ENCODE data around the gene PLXDC1.
"Not testable (repeated sequence)": the region's sequence is repeated elsewhere in the genome, so short reads cannot be mapped to it uniquely, and the experiment has no call there.

The PLXDC1 gene

DNA sequence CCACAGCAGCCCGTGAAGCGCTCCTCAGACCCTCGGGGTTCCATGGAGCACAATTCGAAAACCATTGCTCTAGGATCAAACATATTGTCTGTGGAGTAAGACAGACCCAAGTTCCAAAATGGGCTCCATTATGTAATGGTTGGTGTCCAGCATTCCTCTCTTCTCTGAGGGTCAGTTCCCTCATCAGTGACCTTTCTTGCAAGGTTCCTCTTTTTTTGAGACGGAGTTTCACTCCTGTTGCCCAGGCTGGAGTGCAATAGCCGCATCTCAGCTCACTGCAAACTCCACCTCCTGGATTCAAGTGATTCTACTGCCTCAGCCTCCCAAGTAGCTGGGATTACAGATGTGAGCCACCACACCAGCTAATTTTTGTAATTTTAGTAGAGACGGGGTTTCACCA, 28.4 kb downstream of the PLXDC1 start:
- DNase-seq, result no peak

DNA sequence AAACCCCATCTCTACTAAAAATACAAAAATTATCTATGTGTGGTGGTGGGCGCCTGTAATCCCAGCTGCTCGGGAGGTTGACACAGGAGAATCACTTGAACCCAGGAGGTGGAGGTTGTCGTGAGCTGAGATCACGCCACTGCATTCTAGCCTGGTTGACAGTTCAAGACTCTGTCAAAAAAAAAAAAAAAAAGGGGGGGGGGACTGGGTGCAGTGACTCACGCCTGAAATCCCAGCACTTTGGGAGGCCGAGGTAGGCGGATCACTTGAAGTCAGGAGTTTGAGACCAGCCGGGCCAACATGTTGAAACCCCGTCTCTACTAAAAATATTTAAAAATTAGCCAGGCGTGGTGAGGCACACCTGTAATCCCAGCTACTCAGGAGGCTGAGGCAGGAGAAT, 29.5 kb downstream of the PLXDC1 start:
- DNase-seq, result not testable (repeated sequence)

DNA sequence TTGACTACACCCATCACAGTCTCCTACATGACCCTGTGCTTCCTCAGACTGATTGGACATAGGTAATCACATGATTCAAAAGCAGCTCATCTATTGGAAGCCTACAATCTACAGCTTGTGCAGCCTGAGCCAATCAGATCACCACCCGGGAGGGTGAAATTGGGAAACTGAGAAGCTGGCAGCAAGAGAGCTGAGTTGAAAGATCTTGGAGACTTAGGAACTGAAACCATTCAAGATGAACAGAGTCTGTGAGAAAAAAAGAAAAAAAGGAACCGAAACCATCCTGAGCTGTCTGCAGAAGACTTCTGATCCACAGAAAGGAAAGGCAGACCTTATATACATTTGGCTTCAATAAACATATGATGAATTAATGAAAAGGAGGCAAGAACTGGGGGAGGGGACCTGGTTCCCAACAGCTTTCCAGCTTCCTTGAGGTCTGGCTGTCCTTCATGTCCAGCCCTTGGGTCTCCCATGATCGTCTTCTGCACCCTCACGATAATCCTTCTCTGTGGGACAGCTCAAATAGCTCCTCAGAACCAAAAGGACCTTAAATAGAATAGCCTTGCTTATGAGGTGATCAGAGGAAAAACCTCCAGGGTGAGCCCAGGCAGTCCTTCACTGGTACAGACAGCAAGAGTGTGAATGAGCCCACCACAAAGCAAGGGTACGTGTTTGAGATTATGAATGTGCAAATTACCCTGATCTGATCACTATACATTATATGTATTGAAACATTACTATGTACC, 32.6 kb downstream of the PLXDC1 start:
- DNase-seq, result no peak

DNA sequence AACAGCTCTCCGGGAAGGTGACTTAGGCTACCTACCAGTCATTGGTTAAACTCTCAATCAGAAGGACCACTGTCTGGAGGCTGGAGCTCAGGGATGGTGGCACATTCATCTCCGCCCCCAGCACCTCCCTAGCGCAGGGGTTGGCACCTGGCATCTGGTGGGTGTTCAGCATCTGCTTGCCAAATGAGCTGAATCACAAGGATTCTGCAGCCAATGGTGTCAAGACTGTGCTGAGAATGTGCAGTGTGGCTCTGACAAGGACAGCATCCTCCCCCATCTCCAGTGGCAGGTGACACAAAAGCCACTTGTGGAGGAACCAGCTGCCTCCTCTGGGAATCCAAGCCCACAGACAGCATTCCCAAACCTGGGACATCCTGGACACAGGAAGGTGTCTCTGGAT, 35.2 kb downstream of the PLXDC1 start:
- DNase-seq, result no peak

DNA sequence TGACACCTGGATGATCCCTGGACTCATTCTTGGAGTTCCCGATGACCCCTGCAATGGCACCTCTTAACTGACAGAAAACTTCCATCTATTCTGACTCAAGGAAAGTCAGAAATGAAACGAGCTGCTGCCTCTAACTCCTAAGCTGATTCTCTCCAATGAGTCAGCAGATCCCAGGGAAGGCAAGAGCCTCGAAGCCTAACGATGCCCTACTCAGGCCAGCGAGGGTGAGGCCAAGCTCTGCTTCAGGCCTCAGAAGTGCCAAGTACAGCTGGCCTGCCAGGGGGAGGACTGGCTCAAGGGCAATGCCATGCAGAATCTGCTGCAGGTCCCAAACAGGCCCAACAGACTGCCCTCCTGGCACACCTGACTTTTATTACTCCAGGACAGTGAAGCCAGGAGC, 36.3 kb downstream of the PLXDC1 start:
- no peak for DNase-seq

DNA sequence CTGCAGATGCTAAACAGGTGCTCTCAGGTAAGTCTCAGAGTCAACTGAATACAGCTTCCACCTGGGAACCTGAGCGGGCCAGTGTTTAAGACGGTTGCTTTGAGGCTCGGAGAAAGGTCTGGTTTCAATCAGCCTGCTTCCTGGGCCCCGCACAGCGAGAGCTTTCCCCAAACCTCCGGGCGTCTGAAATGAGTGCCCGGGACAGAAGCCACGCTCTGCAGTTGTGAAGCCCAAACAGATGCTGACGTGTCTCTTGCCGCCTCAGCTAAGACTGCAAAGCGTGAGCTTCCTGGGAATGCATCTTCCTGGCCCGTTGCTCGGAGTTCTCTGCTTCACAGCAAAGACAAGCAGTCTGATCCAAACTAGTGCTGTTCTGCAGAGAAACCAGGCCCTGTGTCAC, 36.7 kb downstream of the PLXDC1 start:
- no peak for DNase-seq

DNA sequence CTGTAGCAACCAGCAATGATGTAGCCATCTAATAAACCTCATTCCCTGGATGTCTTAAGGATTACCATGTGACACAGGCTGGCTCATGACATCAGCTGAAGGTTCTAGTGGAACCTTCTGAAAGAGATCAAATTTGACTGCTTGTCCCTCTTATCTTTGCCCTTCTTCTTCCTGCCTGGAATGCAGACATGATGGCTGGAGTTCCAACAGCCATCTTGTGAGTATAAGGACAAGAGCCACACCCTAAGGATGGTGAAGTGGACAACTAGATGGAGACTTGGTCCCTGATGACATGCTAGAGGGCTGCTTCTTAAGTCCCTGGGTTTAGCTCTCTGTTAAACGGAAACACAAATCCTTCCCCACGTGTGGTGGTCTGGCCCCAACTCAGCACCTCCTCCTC, 37.6 kb downstream of the PLXDC1 start:
- no peak for DNase-seq

DNA sequence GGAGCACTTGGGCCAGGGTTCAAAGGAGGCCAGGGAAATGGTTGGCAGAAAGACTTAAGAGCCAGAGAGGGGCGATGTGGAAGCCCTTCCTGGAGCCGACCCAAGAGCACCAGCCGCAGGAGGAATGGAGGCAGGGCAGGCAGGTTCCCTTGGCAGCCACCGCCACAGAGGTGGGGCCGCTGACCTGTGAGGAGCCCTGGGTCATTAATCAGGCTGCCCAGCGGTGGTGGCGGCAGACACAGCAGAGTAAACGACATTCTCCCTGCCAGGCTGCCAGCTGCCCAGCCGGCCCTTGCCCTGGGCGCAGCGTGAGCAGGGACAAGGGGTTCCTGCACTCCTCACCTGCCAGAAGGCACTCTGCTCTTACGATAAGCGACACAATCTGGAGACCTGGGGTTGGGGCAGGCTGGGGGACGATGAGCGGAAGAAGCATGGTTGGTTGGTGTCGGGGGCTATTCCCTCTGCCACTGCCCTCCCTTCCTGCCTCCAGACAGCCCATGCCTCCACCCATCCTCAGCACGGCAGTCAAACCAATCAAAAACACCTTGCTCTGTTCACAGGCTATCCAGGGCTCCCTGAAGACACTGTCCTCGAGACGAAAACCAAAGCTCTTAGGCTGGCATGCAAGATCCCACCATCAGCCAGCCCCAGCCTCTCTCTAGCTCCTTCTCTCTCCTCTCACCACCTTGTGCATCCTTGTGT, 40.9 kb downstream of the PLXDC1 start:
- DNase-seq, result no peak

DNA sequence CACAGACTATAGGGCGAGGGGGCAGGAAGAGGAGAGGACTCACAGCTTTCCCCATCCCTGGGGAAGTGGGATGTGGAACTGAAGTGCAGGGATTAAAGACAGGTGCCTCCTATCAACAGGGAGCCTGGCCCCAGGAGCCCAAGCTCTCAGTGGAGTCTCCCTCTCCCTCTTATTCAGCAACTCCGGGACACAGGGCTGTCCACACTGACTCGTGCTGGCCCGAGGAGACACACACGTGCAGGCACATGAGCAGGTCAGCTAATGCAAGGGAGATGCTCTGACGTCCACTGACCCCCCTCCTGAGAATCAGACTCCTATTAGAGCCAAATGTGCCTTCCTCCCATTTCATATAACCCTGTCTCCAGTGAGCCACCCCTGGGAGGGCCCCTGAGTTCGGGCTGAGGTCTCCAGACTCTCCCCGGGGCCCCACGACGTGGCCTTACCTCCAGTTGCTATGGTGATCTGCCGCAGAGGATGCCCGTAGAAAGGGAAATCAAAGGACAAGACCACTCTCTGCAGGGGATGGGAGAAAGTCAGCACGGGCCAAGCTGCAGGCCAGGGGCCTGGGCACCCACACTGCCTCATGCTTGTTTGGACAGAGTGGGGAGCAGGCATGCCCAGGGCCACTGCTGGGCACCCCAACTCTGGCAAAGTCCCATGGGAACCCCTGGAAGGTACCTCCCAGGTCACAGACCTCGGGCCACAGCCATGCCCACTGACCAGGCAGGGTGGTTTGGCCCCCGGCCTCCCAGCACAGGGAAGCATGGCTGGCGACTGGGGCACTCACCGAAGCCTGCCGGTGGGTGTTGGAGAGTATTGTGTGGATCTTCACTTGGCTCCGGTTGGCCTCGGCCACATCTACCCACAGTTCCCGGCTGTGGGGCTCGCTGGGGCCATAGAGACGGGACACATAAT, 42.7 kb downstream of the PLXDC1 start:
- no peak for DNase-seq

DNA sequence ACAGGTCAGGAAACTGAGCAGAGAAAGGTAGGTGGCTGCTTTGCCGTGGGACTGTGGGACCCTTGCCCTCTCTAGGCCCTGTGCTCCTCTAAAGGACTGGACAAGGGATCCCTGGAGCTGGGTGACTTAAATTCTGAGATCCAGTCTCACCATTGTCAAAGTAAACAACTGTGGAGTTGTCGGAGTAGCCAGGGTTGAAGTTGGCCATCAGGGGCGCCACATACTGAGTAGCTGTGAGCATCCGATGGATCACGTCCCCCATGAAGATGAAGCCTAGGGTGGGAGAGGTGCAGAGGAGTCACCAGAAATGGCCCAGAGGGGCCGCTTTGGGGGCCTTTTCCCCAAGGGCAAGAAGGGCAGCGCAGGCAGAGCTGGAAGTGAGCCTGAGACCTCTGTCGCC, 43.5 kb downstream of the PLXDC1 start:
- no peak for DNase-seq

DNA sequence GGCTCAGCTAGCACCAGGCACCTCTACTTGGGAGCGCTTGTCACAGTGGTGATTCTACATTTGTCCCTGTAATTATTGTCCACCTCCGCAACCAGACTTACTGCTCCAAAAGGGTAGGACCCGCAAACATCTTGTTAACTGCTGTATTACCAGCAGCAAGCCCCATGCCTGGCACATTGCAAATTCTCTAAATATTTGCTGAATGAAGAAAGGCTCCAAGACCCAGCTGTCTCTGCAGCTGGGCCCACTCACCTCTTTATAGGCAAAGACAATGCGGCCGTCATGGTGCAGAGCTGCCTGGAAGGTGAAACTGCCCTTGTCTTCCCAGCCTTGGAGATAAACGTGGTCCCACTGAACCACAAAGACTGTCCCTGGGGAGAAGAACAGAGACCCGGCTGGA, 44.3 kb downstream of the PLXDC1 start:
- DNase-seq, result no peak

DNA sequence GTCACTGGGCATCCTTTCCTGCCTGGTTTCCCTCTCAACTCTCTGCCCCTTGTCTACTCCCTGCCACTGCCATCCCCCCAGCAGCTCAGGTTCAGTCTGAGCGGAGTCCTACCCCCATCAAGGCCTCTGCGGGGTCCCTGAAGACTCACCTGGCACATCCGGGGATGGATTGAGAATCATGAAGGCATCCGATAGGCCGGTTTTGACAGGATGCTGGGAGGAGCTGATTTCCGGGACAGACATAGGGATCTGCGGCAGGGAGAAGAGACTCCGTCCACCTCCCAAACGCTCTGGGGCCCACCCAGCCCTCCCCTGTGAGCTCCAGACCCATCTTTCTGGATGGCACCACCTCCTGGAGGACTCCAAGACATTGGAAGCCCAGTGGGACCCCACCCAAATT, 45.7 kb downstream of the PLXDC1 start:
- no peak for DNase-seq

DNA sequence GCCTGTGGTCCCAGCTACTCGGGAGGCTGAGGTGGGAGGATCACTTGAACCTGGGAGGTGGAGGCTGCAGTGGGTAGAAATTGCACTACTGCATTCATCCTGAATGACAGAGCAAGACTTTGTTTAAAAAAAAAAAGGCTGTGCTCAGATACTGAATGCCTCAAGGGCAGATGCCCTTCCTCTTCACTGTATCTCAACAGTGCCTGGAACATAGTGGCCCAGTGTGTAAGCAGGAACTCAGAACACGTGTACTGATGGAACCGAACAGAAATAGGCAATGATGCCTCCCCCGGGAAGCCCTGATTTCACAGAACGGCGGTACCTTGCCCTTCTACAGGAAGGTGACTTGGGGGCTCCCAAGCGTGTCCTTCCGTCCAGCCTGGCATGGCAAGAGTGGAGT, 46.8 kb downstream of the PLXDC1 start:
- DNase-seq, result no peak

DNA sequence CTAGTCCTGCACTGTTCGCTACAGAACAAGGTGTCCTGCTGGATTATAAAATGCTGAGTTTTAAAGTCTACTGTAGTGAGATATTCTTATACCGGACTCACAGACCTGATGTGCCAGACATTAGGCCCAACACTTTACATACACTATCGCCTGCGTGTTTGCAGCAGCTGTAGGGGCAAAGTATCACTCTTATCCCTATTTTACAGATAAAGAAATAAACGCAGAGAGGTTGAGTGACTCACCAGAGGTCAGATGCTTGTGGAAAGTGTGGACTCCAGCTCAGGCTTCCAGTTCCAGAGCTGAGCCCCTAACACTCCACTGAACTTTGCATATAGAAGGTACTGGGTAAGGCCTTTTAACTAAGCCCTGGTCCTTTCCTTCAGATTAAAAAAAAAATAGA, 47.4 kb downstream of the PLXDC1 start:
- DNase-seq, result no peak

DNA sequence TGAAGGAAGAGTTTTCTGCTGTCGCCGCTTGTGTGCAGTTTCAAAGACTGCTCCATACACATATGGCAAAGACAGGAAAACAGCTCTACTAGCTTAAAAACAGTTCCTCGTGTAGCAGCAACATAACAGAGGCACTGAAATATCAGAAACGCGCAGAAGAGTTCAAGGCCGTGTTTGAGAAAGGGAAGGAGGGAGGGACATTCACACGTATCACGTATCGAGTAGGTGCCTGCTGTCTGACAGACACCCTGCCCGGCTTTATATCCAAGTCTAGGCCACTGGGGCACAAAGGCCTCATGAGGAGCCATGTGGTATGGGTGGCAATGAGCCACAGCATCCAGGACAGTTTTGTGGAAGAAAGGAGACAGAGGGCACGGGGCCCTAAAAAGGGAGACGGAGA, 50.3 kb downstream of the PLXDC1 start:
- peak in 1 of 6 experiments; percentile 34 for DNase-seq

DNA sequence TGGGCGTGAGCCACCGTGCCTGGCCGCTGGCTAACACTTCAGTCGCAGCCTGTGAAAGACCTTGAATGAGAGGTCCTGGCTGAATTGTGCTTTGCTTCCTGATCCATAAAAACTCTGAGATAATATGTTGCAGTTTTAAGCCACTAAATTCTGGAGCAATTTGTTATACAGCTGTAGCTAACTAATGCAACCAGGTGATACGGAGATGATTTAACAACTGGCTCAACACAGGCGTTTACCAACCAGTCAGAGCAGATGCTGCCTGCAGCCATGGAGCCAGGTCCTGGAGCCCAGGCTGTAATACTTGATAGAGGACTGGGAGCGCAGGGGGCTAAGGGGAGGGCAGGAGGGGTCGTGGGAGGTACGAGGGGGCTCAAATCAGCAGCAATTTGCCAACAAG, 50.9 kb downstream of the PLXDC1 start:
- no peak for DNase-seq

DNA sequence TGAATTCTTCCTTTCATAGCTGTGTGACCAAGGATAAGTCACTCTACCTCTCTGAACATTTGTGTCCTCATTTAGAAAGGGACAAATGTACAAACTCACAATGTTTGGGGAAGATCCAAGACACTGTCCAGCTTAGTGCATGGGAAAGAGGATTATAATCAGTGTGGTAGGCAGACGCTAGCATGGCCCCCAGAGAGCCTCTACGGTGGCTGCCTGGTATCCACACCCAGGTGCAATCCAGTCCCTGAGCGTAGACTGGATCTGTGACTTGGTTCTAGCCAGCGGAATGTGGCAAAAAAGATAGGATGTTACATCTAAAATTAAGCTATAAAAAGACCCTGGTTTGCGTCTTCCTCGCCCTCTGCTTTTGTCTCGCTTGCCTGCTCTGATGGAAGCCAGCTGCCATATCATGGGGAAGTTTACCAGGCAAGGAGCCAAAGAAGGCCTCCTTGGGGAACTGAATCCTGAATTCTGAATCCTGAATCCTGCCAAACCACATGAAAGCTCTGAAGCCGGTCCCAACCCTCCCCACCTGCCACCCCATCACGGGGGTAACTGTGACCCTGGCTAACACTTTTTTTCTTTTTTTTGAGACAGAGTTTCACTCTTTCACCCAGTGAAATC, 51.7 kb downstream of the PLXDC1 start:
- no peak for DNase-seq

DNA sequence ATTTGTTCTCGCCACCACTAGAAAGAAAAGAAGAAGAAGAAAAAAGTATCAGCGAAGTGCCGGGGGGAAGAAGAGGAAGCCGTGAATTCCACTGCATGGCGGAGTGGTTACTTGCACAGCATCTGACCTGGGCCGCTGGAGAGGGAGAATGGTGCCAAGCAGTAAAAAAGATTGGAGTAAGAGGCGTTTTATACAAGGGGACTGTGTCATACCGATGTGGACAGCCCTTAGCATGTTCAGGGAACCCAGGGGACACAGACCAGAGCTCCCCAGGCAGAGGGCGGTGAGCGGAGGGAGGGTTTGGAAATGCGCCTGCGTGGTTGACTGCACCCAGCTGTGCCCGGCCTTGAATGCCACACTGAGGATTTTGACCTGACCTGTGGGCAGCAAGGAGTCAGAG, 52.8 kb downstream of the PLXDC1 start:
- peak in 1 of 6 experiments; percentile 28 for DNase-seq

DNA sequence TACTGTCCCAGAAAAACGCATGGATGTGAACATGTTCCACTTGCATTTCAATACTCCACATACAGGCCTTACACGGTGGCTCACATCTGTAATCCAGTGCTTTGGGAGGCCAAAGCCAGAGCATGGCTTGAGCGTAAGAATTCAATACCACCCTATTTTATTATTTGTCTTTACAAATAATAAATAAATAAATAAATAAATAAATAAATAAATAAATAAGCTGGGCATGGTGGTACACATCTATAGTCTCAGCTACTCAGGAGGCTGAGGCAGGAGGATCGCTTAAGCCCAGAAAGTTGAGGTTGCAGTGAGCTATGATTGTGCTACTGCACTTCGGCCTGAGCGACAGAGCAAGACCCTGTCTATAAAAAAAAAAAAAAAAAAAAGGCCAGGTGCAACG, 53.9 kb downstream of the PLXDC1 start:
- DNase-seq, result no peak

DNA sequence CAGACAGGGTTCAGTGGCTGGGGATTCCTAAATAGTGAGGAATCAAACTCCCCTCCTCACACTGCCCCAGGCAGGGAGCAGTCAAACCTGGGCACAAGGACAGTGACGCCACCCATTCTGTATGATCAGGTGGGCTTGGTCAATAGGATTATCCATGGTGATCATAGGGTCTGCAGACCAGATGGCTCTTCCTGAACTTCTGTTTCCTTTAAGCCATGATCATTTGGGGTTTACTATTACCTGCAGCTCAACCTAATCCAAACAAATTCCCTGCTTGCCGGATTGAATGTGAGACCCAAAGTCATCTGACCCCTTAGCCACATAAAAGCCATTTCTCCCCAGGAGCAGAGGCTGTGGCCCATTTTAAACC, 54.3 kb downstream of the PLXDC1 start:
- no peak for DNase-seq

DNA sequence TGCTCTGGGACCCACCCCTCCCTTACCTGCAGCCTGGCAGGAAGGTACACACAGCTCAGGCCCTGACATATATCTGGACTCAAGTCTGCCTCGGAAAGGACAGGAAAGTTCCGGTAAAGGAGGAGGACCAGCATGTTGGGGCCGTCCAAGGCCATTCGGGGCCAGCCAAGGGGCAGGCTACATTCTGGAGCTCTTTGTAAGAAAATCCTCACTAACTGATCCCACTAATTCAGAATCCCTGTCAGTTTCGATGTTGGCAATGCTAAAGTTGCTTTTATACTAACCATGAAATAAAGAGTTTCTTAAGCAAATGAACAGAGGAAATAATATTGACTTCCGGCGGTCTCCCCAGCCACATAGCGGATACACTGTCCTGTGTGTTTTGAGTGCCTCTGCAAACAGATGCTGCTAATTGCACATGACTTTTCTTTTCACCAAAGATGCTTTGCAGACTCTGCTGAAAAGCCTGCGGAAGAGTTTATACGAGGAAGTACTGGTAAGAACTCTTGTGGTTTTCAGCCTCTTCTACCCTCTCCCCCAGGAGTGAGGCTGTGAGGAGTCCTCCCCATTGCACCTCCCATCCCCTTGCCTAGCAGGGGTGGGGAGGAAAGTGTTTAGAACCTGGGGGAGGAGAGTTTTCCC, 54.8 kb downstream of the PLXDC1 start:
- DNase-seq, result peak in 4 of 6 experiments; percentile 16 to 75 (median 64)

DNA sequence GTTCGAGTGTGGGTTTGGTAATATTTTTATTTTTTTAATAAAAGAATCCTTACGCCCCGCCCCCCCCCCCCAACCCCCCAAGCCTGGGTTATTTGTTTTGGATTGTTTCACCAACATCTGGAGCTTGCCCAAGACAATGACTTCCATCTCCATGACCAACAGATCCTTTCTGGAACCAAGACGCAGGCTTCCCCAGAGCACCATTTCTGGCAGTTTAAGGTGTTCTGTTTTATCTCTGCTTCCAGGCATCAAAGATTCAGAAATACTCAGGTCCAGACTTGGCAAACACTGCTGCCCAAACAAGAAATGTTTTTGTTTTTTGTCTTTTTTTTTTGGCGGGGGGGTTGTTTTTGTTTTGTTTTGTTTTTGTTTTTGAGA, 56.1 kb downstream of the PLXDC1 start:
- no peak for DNase-seq
